Articular chondrocyte of knee joint (primary cell): ENCODE measurements around the gene PCDHGB6. TPM values are rescaled to one million over a fixed set of nuclear protein-coding genes. Genes with fewer than 3 reads are reported as not detected.

Source experiments
- total RNA-seq: library from RNA; depleted of rRNA; stranded (reverse); fragments of >200 nt; gene quantifications from 2 replicates; pipeline ENCODE4 v1.2.3, GENCODE V29; 2012

PCDHGB6 gene
- total RNA-seq, result 7.9 and 9.5 TPM in 2 replicates

GRCh38 chr5:141407790-141408505 lies at the start of gene PCDHGB6:
TSS of gene PCDHGB6 (plus strand) at chr5:141408021. CDS start at chr5:141408203, 182 bp downstream.

GRCh38 chr5:141359790-141360426 lies 47.9 kb upstream of the PCDHGB6 start, which contains the start of gene PCDHGB2:
TSS of gene PCDHGB2 (plus strand) at chr5:141359994. CDS start at chr5:141360136, 142 bp downstream.

GRCh38 chr5:141363952-141364660 lies 43.7 kb upstream of the PCDHGB6 start, which contains the start of gene PCDHGA5:
TSS of gene PCDHGA5 (plus strand) at chr5:141364162. CDS start at chr5:141364331, 169 bp downstream.

GRCh38 chr5:141369994-141370848 lies 37.6 kb upstream of the PCDHGB6 start, which contains the start of gene PCDHGB3:
TSS of gene PCDHGB3 (plus strand) at chr5:141370242. CDS start at chr5:141370395, 153 bp downstream.

GRCh38 chr5:141373673-141374317 lies 34.0 kb upstream of the PCDHGB6 start, which contains the start of gene PCDHGA6:
TSS of gene PCDHGA6 (plus strand) at chr5:141373891. CDS start at chr5:141374084, 193 bp downstream.

GRCh38 chr5:141382469-141383294 lies 25.1 kb upstream of the PCDHGB6 start, which contains the start of gene PCDHGA7:
TSS of gene PCDHGA7 (plus strand) at chr5:141382742. CDS start at chr5:141382900, 158 bp downstream.

GRCh38 chr5:141387557-141388311 lies 20.1 kb upstream of the PCDHGB6 start, which contains the start of gene PCDHGB4:
TSS of gene PCDHGB4 (plus strand) at chr5:141387698. CDS start at chr5:141387885, 187 bp downstream.

GRCh38 chr5:141392429-141393198 lies 15.2 kb upstream of the PCDHGB6 start, which contains the start of gene PCDHGA8:
TSS of gene PCDHGA8 (plus strand) at chr5:141392633. CDS start at chr5:141392814, 181 bp downstream.

GRCh38 chr5:141397756-141398551 lies 9.9 kb upstream of the PCDHGB6 start, which contains the start of gene PCDHGB5:
TSS of gene PCDHGB5 (plus strand) at chr5:141397947. CDS start at chr5:141398128, 181 bp downstream.

GRCh38 chr5:141402553-141403243 lies 5.1 kb upstream of the PCDHGB6 start, which contains the start of gene PCDHGA9:
TSS of gene PCDHGA9 (plus strand) at chr5:141402778. CDS start at chr5:141402953, 175 bp downstream.

GRCh38 chr5:141412854-141413539 lies 5.2 kb downstream of the PCDHGB6 start, which contains the start of gene PCDHGA10:
TSS of gene PCDHGA10 (plus strand) at chr5:141412987. CDS start at chr5:141413176, 189 bp downstream.

GRCh38 chr5:141417494-141418172 lies 9.8 kb downstream of the PCDHGB6 start, which contains the start of gene PCDHGB7:
TSS of gene PCDHGB7 (plus strand) at chr5:141417677. CDS start at chr5:141417860, 183 bp downstream.

GRCh38 chr5:141420855-141421488 lies 13.2 kb downstream of the PCDHGB6 start, which contains the start of gene PCDHGA11:
TSS of gene PCDHGA11 (plus strand) at chr5:141421051. CDS start at chr5:141421228, 177 bp downstream.

GRCh38 chr5:141430332-141431113 lies 22.7 kb downstream of the PCDHGB6 start, which contains the start of gene PCDHGA12:
TSS of gene PCDHGA12 (plus strand) at chr5:141430507. CDS start at chr5:141430760, 253 bp downstream.

